ENCODE data around the gene COL6A1.

Gene COL6A1

DNA sequence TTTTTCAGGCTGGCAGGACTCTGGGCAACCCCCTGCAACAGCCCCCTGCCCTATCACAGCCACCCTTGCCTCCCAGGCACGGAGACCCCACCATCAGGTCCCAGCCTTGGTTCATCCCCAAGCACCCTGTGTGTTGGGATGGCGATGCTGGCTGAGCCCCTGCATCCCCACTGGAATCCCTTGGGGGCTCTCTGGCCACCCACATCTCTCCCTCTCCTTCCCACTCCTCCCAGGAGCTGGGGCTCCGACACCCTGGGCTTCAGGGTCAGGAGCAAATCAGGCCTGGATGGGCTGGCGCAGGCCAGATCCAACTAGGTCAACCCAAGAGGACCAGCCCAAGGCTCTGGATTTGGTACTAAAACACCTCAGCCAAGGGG, 25.9 kb downstream of the COL6A1 start:
- Histone ChIP-seq H3K9me3 (ENCODE audit: insufficient read depth, low read depth, low read length) (peaks cover 6% of the 10 kb centered on the region), H3K9ac (ENCODE audit: low read length) (no peak overlapping the region), H2AFZ (ENCODE audit: insufficient read depth, low read length, poor library complexity) (no peak overlapping the region), H3K79me2 (ENCODE audit: control insufficient read depth, insufficient read depth, low read length, poor library complexity) (no peaks in the 10 kb centered on the region), H3K4ac (ENCODE audit: low read depth, low read length) (no peak overlapping the region), H3K27me3 (ENCODE audit: insufficient read depth, low read length) (no peaks in the 10 kb centered on the region), H3K4me1 (ENCODE audit: control insufficient read depth in 1 of 2, insufficient read depth in 2 of 2, low read length in 2 of 2) (no peaks in the 10 kb centered on the region), H2BK12ac (ENCODE audit: low read length) (no peak overlapping the region), H3K27ac (ENCODE audit: low read depth, low read length) (no peak overlapping the region), H4K8ac (ENCODE audit: low read depth, low read length) (no peak overlapping the region), H3K4me3 (ENCODE audit: low read depth, low read length) (no peak overlapping the region), H2BK120ac (ENCODE audit: insufficient read depth, low read length, poor library complexity) (no peak overlapping the region), H3K18ac (ENCODE audit: low read length) (no peak overlapping the region), H3K14ac (ENCODE audit: low read length) (no peak overlapping the region), H2AK5ac (ENCODE audit: low read length) (no peak overlapping the region), H4K91ac (ENCODE audit: low read depth, low read length) (no peak overlapping the region), H3K79me1 (ENCODE audit: low read length) (no peaks in the 10 kb centered on the region), H3K23ac (ENCODE audit: low read length) (no peak overlapping the region), H4K12ac (ENCODE audit: low read depth, low read length) (no peak overlapping the region), H2BK5ac (ENCODE audit: low read depth, low read length, poor library complexity) (no peak overlapping the region), H3K4me2 (ENCODE audit: low read length) (no peak overlapping the region), H3K36me3 (ENCODE audit: control insufficient read depth in 1 of 2, insufficient read depth in 2 of 2, low read length in 2 of 2) (peaks cover 3 to 5% of the 10 kb centered on the region in 2 experiments)
- no CpG with 5 or more reads among the region's 4 CpGs for WGBS (ENCODE audit: extremely low coverage, insufficient coverage, insufficient read length)
- DNase-seq: no peak

GRCh38 chr21:46008893-46009621, 27.5 kb downstream of the COL6A1 start:
- H3K79me1 ChIP-seq (ENCODE audit: low read length): no peaks in the 10 kb centered on the region
- no peak overlapping the region for H4K8ac ChIP-seq (ENCODE audit: low read depth, low read length)
- H3K79me2 ChIP-seq (ENCODE audit: control insufficient read depth, insufficient read depth, low read length, poor library complexity): no peaks in the 10 kb centered on the region
- no peaks in the 10 kb centered on the region for H3K36me3 ChIP-seq (ENCODE audit: control insufficient read depth in 1 of 2, insufficient read depth in 2 of 2, low read length in 2 of 2)
- no peak overlapping the region for H3K27ac ChIP-seq (ENCODE audit: low read depth, low read length)
- no CpG with 5 or more reads among the region's 16 CpGs for WGBS (ENCODE audit: extremely low coverage, insufficient coverage, insufficient read length)
- H4K91ac ChIP-seq (ENCODE audit: low read depth, low read length): no peak overlapping the region
- H2AK5ac ChIP-seq (ENCODE audit: low read length): no peak overlapping the region
- no peak overlapping the region for H3K14ac ChIP-seq (ENCODE audit: low read length)
- no peak overlapping the region for H3K9ac ChIP-seq (ENCODE audit: low read length)
- DNase-seq: no peak
- no peak overlapping the region for H2AFZ ChIP-seq (ENCODE audit: insufficient read depth, low read length, poor library complexity)
- no peak overlapping the region for H2BK5ac ChIP-seq (ENCODE audit: low read depth, low read length, poor library complexity)
- no peaks in the 10 kb centered on the region for H3K27me3 ChIP-seq (ENCODE audit: insufficient read depth, low read length)
- H3K23ac ChIP-seq (ENCODE audit: low read length): no peak overlapping the region
- H4K12ac ChIP-seq (ENCODE audit: low read depth, low read length): no peak overlapping the region
- no peak overlapping the region for H3K4ac ChIP-seq (ENCODE audit: low read depth, low read length)
- no peak overlapping the region for H3K4me3 ChIP-seq (ENCODE audit: low read depth, low read length)
- H3K4me2 ChIP-seq (ENCODE audit: low read length): no peak overlapping the region
- H2BK12ac ChIP-seq (ENCODE audit: low read length): no peak overlapping the region
- H3K9me3 ChIP-seq (ENCODE audit: insufficient read depth, low read depth, low read length): peaks cover 6% of the 10 kb centered on the region
- no peak overlapping the region for H3K18ac ChIP-seq (ENCODE audit: low read length)
- H2BK120ac ChIP-seq (ENCODE audit: insufficient read depth, low read length, poor library complexity): no peak overlapping the region
- H3K4me1 ChIP-seq (ENCODE audit: control insufficient read depth in 1 of 2, insufficient read depth in 2 of 2, low read length in 2 of 2): no peaks in the 10 kb centered on the region

DNA sequence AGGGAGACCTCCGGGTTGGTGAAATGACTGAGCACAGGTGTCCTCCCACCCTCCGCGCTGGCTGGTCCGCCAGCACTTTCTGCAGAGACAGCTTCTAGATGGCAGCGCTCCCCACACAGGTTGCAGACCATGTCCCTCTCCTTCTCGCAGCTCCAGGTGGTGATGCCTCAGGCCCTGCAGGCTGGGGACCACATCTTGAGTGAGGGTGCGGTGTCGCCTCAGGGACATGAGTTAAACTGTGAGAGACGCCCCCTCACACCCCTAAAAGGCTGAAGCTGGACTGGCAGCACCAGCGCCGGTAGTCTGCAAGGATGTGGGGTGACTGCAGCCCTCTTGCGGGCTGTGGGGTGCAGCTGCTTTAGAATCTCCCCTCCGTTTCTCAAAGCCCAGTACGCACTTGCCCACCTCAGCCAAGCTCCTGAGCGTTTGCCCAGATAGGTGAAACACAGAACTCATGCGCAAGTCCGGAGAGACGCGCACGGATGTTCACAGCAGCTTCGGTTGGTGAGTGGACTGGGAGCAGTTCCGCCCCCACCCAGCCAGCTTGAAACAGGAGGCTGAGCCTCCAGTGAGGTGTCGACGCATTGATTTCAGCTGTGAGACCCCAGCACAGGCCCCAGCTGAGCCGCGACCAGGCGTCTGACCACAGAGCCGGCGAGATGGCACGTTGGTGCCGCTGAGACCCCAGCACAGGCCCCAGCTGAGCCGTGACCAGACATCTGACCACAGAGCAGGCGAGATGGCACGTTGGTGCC, 28.6 kb downstream of the COL6A1 start:
- Histone ChIP-seq H2AFZ (ENCODE audit: insufficient read depth, low read length, poor library complexity) (no peak overlapping the region), H3K79me1 (ENCODE audit: low read length) (no peaks in the 10 kb centered on the region), H3K4me1 (ENCODE audit: control insufficient read depth in 1 of 2, insufficient read depth in 2 of 2, low read length in 2 of 2) (no peaks in the 10 kb centered on the region), H3K9me3 (ENCODE audit: insufficient read depth, low read depth, low read length) (peaks cover 6% of the 10 kb centered on the region), H3K27ac (ENCODE audit: low read depth, low read length) (no peak overlapping the region), H3K9ac (ENCODE audit: low read length) (no peak overlapping the region), H4K12ac (ENCODE audit: low read depth, low read length) (no peak overlapping the region), H3K4me2 (ENCODE audit: low read length) (no peak overlapping the region), H3K23ac (ENCODE audit: low read length) (no peak overlapping the region), H3K36me3 (ENCODE audit: control insufficient read depth in 1 of 2, insufficient read depth in 2 of 2, low read length in 2 of 2) (no peaks in the 10 kb centered on the region), H3K27me3 (ENCODE audit: insufficient read depth, low read length) (no peaks in the 10 kb centered on the region), H3K4ac (ENCODE audit: low read depth, low read length) (no peak overlapping the region), H3K18ac (ENCODE audit: low read length) (no peak overlapping the region), H3K14ac (ENCODE audit: low read length) (no peak overlapping the region), H4K91ac (ENCODE audit: low read depth, low read length) (no peak overlapping the region), H2BK5ac (ENCODE audit: low read depth, low read length, poor library complexity) (no peak overlapping the region), H4K8ac (ENCODE audit: low read depth, low read length) (no peak overlapping the region), H3K4me3 (ENCODE audit: low read depth, low read length) (no peak overlapping the region), H2BK120ac (ENCODE audit: insufficient read depth, low read length, poor library complexity) (no peak overlapping the region), H2BK12ac (ENCODE audit: low read length) (no peak overlapping the region), H3K79me2 (ENCODE audit: control insufficient read depth, insufficient read depth, low read length, poor library complexity) (no peaks in the 10 kb centered on the region), H2AK5ac (ENCODE audit: low read length) (no peak overlapping the region)
- DNase-seq: no peak
- no CpG with 5 or more reads among the region's 34 CpGs for WGBS (ENCODE audit: extremely low coverage, insufficient coverage, insufficient read length)

- no peak overlapping the region for H2AFZ ChIP-seq (ENCODE audit: insufficient read depth, low read length, poor library complexity)
- WGBS (ENCODE audit: extremely low coverage, insufficient coverage, insufficient read length): no CpG with 5 or more reads among the region's 22 CpGs
- no peak for DNase-seq
- H3K4me3 ChIP-seq (ENCODE audit: low read depth, low read length): no peak overlapping the region
- no peak overlapping the region for H4K91ac ChIP-seq (ENCODE audit: low read depth, low read length)
- no peak overlapping the region for H4K8ac ChIP-seq (ENCODE audit: low read depth, low read length)
- H2BK120ac ChIP-seq (ENCODE audit: insufficient read depth, low read length, poor library complexity): no peak overlapping the region
- no peak overlapping the region for H3K18ac ChIP-seq (ENCODE audit: low read length)
- no peak overlapping the region for H2BK5ac ChIP-seq (ENCODE audit: low read depth, low read length, poor library complexity)
- no peaks in the 10 kb centered on the region for H3K27me3 ChIP-seq (ENCODE audit: insufficient read depth, low read length)
- no peak overlapping the region for H3K27ac ChIP-seq (ENCODE audit: low read depth, low read length)
- no peak overlapping the region for H4K12ac ChIP-seq (ENCODE audit: low read depth, low read length)
- no peak overlapping the region for H2BK12ac ChIP-seq (ENCODE audit: low read length)
- H3K4me2 ChIP-seq (ENCODE audit: low read length): no peak overlapping the region
- H3K9ac ChIP-seq (ENCODE audit: low read length): no peak overlapping the region
- no peak overlapping the region for H3K14ac ChIP-seq (ENCODE audit: low read length)
- H3K4ac ChIP-seq (ENCODE audit: low read depth, low read length): no peak overlapping the region
- no peak overlapping the region for H2AK5ac ChIP-seq (ENCODE audit: low read length)
- H3K23ac ChIP-seq (ENCODE audit: low read length): no peak overlapping the region
- H3K9me3 ChIP-seq (ENCODE audit: insufficient read depth, low read depth, low read length): peaks cover 5% of the 10 kb centered on the region
- no peaks in the 10 kb centered on the region for H3K79me2 ChIP-seq (ENCODE audit: control insufficient read depth, insufficient read depth, low read length, poor library complexity)
- H3K36me3 ChIP-seq (ENCODE audit: control insufficient read depth in 1 of 2, insufficient read depth in 2 of 2, low read length in 2 of 2): no peaks in the 10 kb centered on the region
- no peaks in the 10 kb centered on the region for H3K4me1 ChIP-seq (ENCODE audit: control insufficient read depth in 1 of 2, insufficient read depth in 2 of 2, low read length in 2 of 2)
- no peaks in the 10 kb centered on the region for H3K79me1 ChIP-seq (ENCODE audit: low read length)
Measured at GRCh38 chr21:46011267-46011967, 29.8 kb downstream of the COL6A1 start.

All from trophoblast cell (in vitro differentiated cells and primary cell).